ENCODE results near the gene ADAM20. TPM values are rescaled to one million over a fixed set of nuclear protein-coding genes. Genes with fewer than 3 reads are reported as not detected.

Gene ADAM20
- total RNA-seq (1 to 10 TPM in 2 of 5 experiments, under 1 TPM in 3; 0.45 to 2.9 (median 0.83) TPM), polyA plus RNA-seq (not detected), total RNA-seq (1.2 reads per million)

GRCh38 chr14:70534904-70535303 is at the start of gene ADAM20:
Gene ADAM20, minus strand, starts transcription at chr14:70535004. Its CDS starts 10,247 bp downstream, at chr14:70524757.
- Mint-ChIP-seq H3K27me3 (no peaks in the 10 kb centered on the region), H3K9me3 (peaks cover 0 to 14% (median 4%) of the 10 kb centered on the region in 11 donors), H3K27ac (no peak within 1 kb of the TSS), H3K4me3 (no peak within 1 kb of the TSS), H3K36me3 (peaks cover 11 to 61% (median 53%) of the 10 kb centered on the region in 5 donors), H3K4me1 (peaks cover 0 to 17% (median 4%) of the 10 kb centered on the region in 7 donors)
- POLR2A ChIA-PET, result no interaction called here
- no peak for ATAC-seq
- Histone ChIP-seq H3K4me1 (ENCODE audit: control insufficient read depth in 2 of 2, insufficient read depth in 2 of 2, low read length in 2 of 2) (no peaks in the 10 kb centered on the region), H3K27me3 (ENCODE audit: control insufficient read depth in 2 of 2, insufficient read depth in 2 of 2, low read length in 2 of 2) (no peaks in the 10 kb centered on the region), H3K27ac (ENCODE audit: low read depth, low read length) (no peak within 1 kb of the TSS), H3K36me3 (ENCODE audit: control insufficient read depth in 2 of 3, insufficient read depth in 3 of 3, low read length in 3 of 3) (no peaks in the 10 kb centered on the region), H3K9me3 (ENCODE audit: control insufficient read depth in 2 of 3, low read length in 3 of 3) (no peaks in the 10 kb centered on the region), H3K4me3 (ENCODE audit: low read length) (no peak within 1 kb of the TSS)
- CTCF ChIA-PET, result no interaction called here
- DNase-seq, result no peak
- intact Hi-C loops (cut with micrococcal nuclease), result no loop called here

GRCh38 chr14:70576891-70577290 is 42.1 kb upstream of the ADAM20 start:
- intact Hi-C loops (cut with micrococcal nuclease), result no loop called here
- ATAC-seq, result no peak
- no peaks in the 10 kb centered on the region for H3K9me3 ChIP-seq (ENCODE audit: control insufficient read depth in 2 of 3, low read length in 3 of 3)
- peaks cover 0 to 15% (median 0%) of the 10 kb centered on the region in 3 experiments for H3K36me3 ChIP-seq (ENCODE audit: control insufficient read depth in 2 of 3, insufficient read depth in 3 of 3, low read length in 3 of 3)
- Mint-ChIP-seq H3K4me1 (peaks cover 0 to 18% (median 6%) of the 10 kb centered on the region in 7 donors), H3K36me3 (peaks cover 15 to 73% (median 46%) of the 10 kb centered on the region in 5 donors), H3K9me3 (peaks cover 0 to 10% (median 0%) of the 10 kb centered on the region in 11 donors), H3K4me3 (no peak overlapping the region), H3K27ac (no peak overlapping the region), H3K27me3 (no peaks in the 10 kb centered on the region)
- ChIA-PET POLR2A (no interaction called here), CTCF (no interaction called here)
- H3K4me3 ChIP-seq (ENCODE audit: low read length), result no peak overlapping the region
- no peak for DNase-seq
- no peaks in the 10 kb centered on the region for H3K4me1 ChIP-seq (ENCODE audit: control insufficient read depth in 2 of 2, insufficient read depth in 2 of 2, low read length in 2 of 2)
- no peaks in the 10 kb centered on the region for H3K27me3 ChIP-seq (ENCODE audit: control insufficient read depth in 2 of 2, insufficient read depth in 2 of 2, low read length in 2 of 2)
- no peak overlapping the region for H3K27ac ChIP-seq (ENCODE audit: low read depth, low read length)

DNA sequence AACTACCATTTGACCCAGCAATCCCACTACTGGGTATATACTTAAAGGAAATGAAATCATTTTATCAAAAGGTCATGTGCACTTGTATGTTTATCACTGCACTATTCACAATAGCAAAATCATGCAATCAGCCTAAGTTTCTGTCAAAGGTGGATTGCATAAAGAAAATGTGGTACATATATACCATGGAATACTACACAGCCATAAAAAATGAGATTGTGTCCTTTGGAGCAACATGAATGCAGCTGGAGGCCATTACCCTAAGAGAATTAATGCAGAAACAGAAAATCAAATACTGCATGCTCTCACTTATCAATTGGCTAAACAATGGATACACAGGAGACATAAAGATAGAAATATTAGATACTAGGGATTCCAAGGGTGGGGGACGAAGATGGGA is 38.2 kb upstream of the ADAM20 start:
- DNase-seq (no peak), ATAC-seq (no peak)
- peaks cover 7 to 48% (median 32%) of the 10 kb centered on the region in 7 donors for H3K4me1 Mint-ChIP-seq
- intact Hi-C loops (cut with micrococcal nuclease), result no loop called here
- no peaks in the 10 kb centered on the region for H3K9me3 ChIP-seq (ENCODE audit: control insufficient read depth in 2 of 3, low read length in 3 of 3)
- peaks cover 0 to 16% (median 0%) of the 10 kb centered on the region in 11 donors for H3K9me3 Mint-ChIP-seq
- H3K4me3 Mint-ChIP-seq, result no peak overlapping the region
- ChIA-PET POLR2A (no interaction called here), CTCF (no interaction called here)
- H3K27ac ChIP-seq (ENCODE audit: low read depth, low read length), result no peak overlapping the region
- no peak overlapping the region for H3K4me3 ChIP-seq (ENCODE audit: low read length)
- no peak overlapping the region for H3K27ac Mint-ChIP-seq
- H3K36me3 ChIP-seq (ENCODE audit: control insufficient read depth in 2 of 3, insufficient read depth in 3 of 3, low read length in 3 of 3), result peaks cover 0 to 11% (median 0%) of the 10 kb centered on the region in 3 experiments
- H3K36me3 Mint-ChIP-seq, result peaks cover 5 to 73% (median 47%) of the 10 kb centered on the region in 5 donors
- H3K27me3 Mint-ChIP-seq, result no peaks in the 10 kb centered on the region
- H3K4me1 ChIP-seq (ENCODE audit: control insufficient read depth in 2 of 2, insufficient read depth in 2 of 2, low read length in 2 of 2), result no peaks in the 10 kb centered on the region
- no peaks in the 10 kb centered on the region for H3K27me3 ChIP-seq (ENCODE audit: control insufficient read depth in 2 of 2, insufficient read depth in 2 of 2, low read length in 2 of 2)

- ChIA-PET CTCF (no interaction called here), POLR2A (no interaction called here)
- H3K9me3 ChIP-seq (ENCODE audit: control insufficient read depth in 2 of 3, low read length in 3 of 3), result no peaks in the 10 kb centered on the region
- Mint-ChIP-seq H3K4me3 (no peak overlapping the region), H3K36me3 (peaks cover 8 to 76% (median 52%) of the 10 kb centered on the region in 5 donors), H3K9me3 (peaks cover 0 to 18% (median 3%) of the 10 kb centered on the region in 11 donors), H3K27ac (no peak overlapping the region), H3K27me3 (no peaks in the 10 kb centered on the region), H3K4me1 (peaks cover 10 to 44% (median 32%) of the 10 kb centered on the region in 7 donors)
- H3K4me3 ChIP-seq (ENCODE audit: low read length), result no peak overlapping the region
- H3K27me3 ChIP-seq (ENCODE audit: control insufficient read depth in 2 of 2, insufficient read depth in 2 of 2, low read length in 2 of 2), result no peaks in the 10 kb centered on the region
- H3K27ac ChIP-seq (ENCODE audit: low read depth, low read length), result no peak overlapping the region
- no peak for DNase-seq
- intact Hi-C loops (cut with micrococcal nuclease), result no loop called here
- H3K4me1 ChIP-seq (ENCODE audit: control insufficient read depth in 2 of 2, insufficient read depth in 2 of 2, low read length in 2 of 2), result no peaks in the 10 kb centered on the region
- ATAC-seq, result no peak
- H3K36me3 ChIP-seq (ENCODE audit: control insufficient read depth in 2 of 3, insufficient read depth in 3 of 3, low read length in 3 of 3), result peaks cover 1 to 30% (median 6%) of the 10 kb centered on the region in 3 experiments
These were observed 36.3 kb upstream of the ADAM20 start for GRCh38 chr14:70571139-70571538.

DNA sequence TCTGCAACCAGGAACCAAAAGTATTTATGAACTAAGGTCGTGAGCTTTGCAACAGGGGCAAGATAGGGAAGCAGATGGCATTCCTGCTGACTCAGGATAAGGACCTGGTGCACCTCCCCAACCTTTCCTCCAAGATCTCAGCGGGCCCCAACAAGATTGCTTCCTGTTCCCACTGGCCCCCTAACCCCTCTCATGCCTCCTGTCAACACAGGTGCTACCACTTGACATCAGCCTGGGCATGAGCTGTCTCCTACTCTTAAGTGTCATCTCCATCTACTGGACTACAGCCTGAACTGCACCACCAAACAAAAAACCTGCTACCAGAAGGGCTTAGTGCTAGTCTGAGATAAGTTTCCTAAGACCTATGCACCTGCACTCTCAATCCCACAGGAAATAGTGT is 33.0 kb upstream of the ADAM20 start:
- no peak for DNase-seq
- intact Hi-C loops (cut with micrococcal nuclease), result no loop called here
- peaks cover 5 to 55% (median 12%) of the 10 kb centered on the region in 3 experiments for H3K36me3 ChIP-seq (ENCODE audit: control insufficient read depth in 2 of 3, insufficient read depth in 3 of 3, low read length in 3 of 3)
- Mint-ChIP-seq H3K27me3 (no peaks in the 10 kb centered on the region), H3K27ac (no peak overlapping the region), H3K4me1 (peaks cover 10 to 41% (median 32%) of the 10 kb centered on the region in 7 donors), H3K9me3 (peaks cover 2 to 33% (median 8%) of the 10 kb centered on the region in 11 donors), H3K36me3 (peaks cover 22 to 87% (median 63%) of the 10 kb centered on the region in 5 donors), H3K4me3 (no peak overlapping the region)
- no peaks in the 10 kb centered on the region for H3K27me3 ChIP-seq (ENCODE audit: control insufficient read depth in 2 of 2, insufficient read depth in 2 of 2, low read length in 2 of 2)
- H3K4me1 ChIP-seq (ENCODE audit: control insufficient read depth in 2 of 2, insufficient read depth in 2 of 2, low read length in 2 of 2), result no peaks in the 10 kb centered on the region
- CTCF ChIA-PET, result no interaction called here
- H3K9me3 ChIP-seq (ENCODE audit: control insufficient read depth in 2 of 3, low read length in 3 of 3), result no peaks in the 10 kb centered on the region
- no peak overlapping the region for H3K27ac ChIP-seq (ENCODE audit: low read depth, low read length)
- no peak overlapping the region for H3K4me3 ChIP-seq (ENCODE audit: low read length)
- POLR2A ChIA-PET, result no interaction called here
- ATAC-seq, result peak; percentile 38

- DNase-seq, result no peak
- H3K27me3 ChIP-seq (ENCODE audit: control insufficient read depth in 2 of 2, insufficient read depth in 2 of 2, low read length in 2 of 2), result no peaks in the 10 kb centered on the region
- peaks cover 0 to 13% (median 0%) of the 10 kb centered on the region in 3 experiments for H3K9me3 ChIP-seq (ENCODE audit: control insufficient read depth in 2 of 3, low read length in 3 of 3)
- ChIA-PET POLR2A (no interaction called here), CTCF (no interaction called here)
- no peaks in the 10 kb centered on the region for H3K4me1 ChIP-seq (ENCODE audit: control insufficient read depth in 2 of 2, insufficient read depth in 2 of 2, low read length in 2 of 2)
- Mint-ChIP-seq H3K4me1 (peaks cover 0 to 5% (median 2%) of the 10 kb centered on the region in 7 donors), H3K27ac (peak overlapping the region in 1 of 9 donors; percentile 16), H3K9me3 (peaks cover 6 to 56% (median 17%) of the 10 kb centered on the region in 11 donors), H3K27me3 (no peaks in the 10 kb centered on the region), H3K36me3 (peaks cover 30 to 87% (median 76%) of the 10 kb centered on the region in 5 donors), H3K4me3 (no peak overlapping the region)
- peaks cover 5 to 64% (median 12%) of the 10 kb centered on the region in 3 experiments for H3K36me3 ChIP-seq (ENCODE audit: control insufficient read depth in 2 of 3, insufficient read depth in 3 of 3, low read length in 3 of 3)
- no peak for ATAC-seq
- intact Hi-C loops (cut with micrococcal nuclease), result no loop called here
- no peak overlapping the region for H3K27ac ChIP-seq (ENCODE audit: low read depth, low read length)
- no peak overlapping the region for H3K4me3 ChIP-seq (ENCODE audit: low read length)
These were observed 29.1 kb upstream of the ADAM20 start for GRCh38 chr14:70563869-70564268.

DNA sequence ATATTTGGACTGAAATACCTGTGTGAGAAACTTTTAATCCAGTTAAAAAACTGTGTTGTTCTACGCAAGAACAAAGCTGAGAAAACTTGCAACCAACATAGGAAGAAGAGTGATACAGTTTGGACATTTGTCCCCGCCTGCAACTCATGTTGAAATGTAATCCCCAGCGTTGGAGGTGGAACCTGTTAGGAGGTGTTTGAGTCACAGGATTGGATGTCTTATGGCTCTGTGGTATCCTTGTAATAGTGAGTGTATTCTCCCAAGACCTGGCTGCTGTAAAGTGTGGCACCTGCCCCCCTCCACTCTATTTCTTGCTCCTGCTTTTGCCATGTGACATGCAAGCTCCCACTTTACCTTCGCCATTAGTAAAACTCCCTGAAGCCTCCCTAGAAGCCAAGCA is 28.6 kb upstream of the ADAM20 start:
- CTCF ChIA-PET, result no interaction called here
- Histone ChIP-seq H3K9me3 (ENCODE audit: control insufficient read depth in 2 of 3, low read length in 3 of 3) (peaks cover 0 to 13% (median 0%) of the 10 kb centered on the region in 3 experiments), H3K27ac (ENCODE audit: low read depth, low read length) (no peak overlapping the region), H3K36me3 (ENCODE audit: control insufficient read depth in 2 of 3, insufficient read depth in 3 of 3, low read length in 3 of 3) (peaks cover 5 to 63% (median 12%) of the 10 kb centered on the region in 3 experiments), H3K27me3 (ENCODE audit: control insufficient read depth in 2 of 2, insufficient read depth in 2 of 2, low read length in 2 of 2) (no peaks in the 10 kb centered on the region), H3K4me1 (ENCODE audit: control insufficient read depth in 2 of 2, insufficient read depth in 2 of 2, low read length in 2 of 2) (no peaks in the 10 kb centered on the region), H3K4me3 (ENCODE audit: low read length) (no peak overlapping the region)
- Mint-ChIP-seq H3K4me1 (peaks cover 0 to 5% (median 2%) of the 10 kb centered on the region in 7 donors), H3K36me3 (peaks cover 30 to 86% (median 81%) of the 10 kb centered on the region in 5 donors), H3K4me3 (no peak overlapping the region), H3K27me3 (no peaks in the 10 kb centered on the region), H3K9me3 (peaks cover 6 to 56% (median 17%) of the 10 kb centered on the region in 11 donors), H3K27ac (peak overlapping the region in 2 of 9 donors; percentile 16 to 41)
- ATAC-seq (no peak), DNase-seq (no peak)
- intact Hi-C loops (cut with micrococcal nuclease), result no loop called here
- POLR2A ChIA-PET, result no interaction called here
